Adipocyte (in vitro differentiated cells): ENCODE results near the gene ST8SIA1.

Source experiments
- DNase-seq: peaks from one replicate; pipeline ENCODE4 v3.0.0-alpha.2; 2015; ENCODE audit warnings: low read depth
- H3K27me3 ChIP-seq: replicated peaks from 2 replicates; pipeline ENCODE4 v1.7.0; 2013; ENCODE audit warnings: mild to moderate bottlenecking, low read length, moderate library complexity; ENCODE audit not compliant: control insufficient read depth, insufficient read depth
- H3K36me3 ChIP-seq: 2 replicates; pipeline ENCODE4 v1.7.0; 2013; ENCODE audit warnings: low read length, mild to moderate bottlenecking, moderate library complexity; ENCODE audit not compliant: control insufficient read depth, insufficient read depth, severe bottlenecking
- H3K4me1 ChIP-seq: 2 replicates; pipeline ENCODE4 v1.7.0; 2013; ENCODE audit warnings: mild to moderate bottlenecking, low read length, moderate library complexity; ENCODE audit not compliant: control insufficient read depth, insufficient read depth
- H3K4me3 ChIP-seq: 2 replicates; pipeline ENCODE4 v1.7.0; 2013; ENCODE audit warnings: mild to moderate bottlenecking, low read length, moderate library complexity
- H3K9ac ChIP-seq: 2 replicates; pipeline ENCODE4 v1.7.0; 2013; ENCODE audit warnings: mild to moderate bottlenecking, low read length, moderate library complexity
- H3K9me3 ChIP-seq: 2 replicates; pipeline ENCODE4 v1.7.0; 2013; ENCODE audit warnings: mild to moderate bottlenecking, low read length, moderate library complexity; ENCODE audit not compliant: control insufficient read depth

ST8SIA1 gene

GRCh38 chr12:22306311-22306710 is 28.2 kb downstream of the ST8SIA1 start:
- Histone ChIP-seq H3K9ac (no peak overlapping the region), H3K4me1 (no peaks in the 10 kb centered on the region), H3K4me3 (no peak overlapping the region), H3K36me3 (no peaks in the 10 kb centered on the region), H3K9me3 (peaks cover 10% of the 10 kb centered on the region), H3K27me3 (no peaks in the 10 kb centered on the region)
- DNase-seq = no peak

DNA sequence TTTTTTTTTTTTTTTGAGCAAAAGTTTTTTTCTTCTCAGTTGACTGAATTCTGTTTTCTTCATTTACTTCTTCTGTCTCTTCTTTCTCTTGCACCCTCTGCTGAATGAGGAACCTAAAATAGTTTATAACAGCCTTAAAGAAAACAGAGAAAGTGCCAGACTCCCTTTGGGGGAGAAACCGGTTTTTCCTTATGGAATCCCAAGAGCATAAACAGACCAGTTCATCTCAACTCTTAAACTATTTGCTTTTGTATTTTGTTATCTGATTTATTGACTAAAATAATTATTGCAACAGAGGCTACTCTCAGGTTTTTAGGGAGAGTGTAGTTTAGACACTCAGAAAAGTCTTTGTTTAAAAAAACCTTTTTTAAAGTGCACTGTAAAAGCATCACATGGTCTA is 30.2 kb downstream of the ST8SIA1 start:
- Histone ChIP-seq H3K27me3 (no peaks in the 10 kb centered on the region), H3K9me3 (peaks cover 25% of the 10 kb centered on the region), H3K9ac (no peak overlapping the region), H3K4me3 (no peak overlapping the region), H3K36me3 (no peaks in the 10 kb centered on the region), H3K4me1 (no peaks in the 10 kb centered on the region)
- DNase-seq = no peak

DNA sequence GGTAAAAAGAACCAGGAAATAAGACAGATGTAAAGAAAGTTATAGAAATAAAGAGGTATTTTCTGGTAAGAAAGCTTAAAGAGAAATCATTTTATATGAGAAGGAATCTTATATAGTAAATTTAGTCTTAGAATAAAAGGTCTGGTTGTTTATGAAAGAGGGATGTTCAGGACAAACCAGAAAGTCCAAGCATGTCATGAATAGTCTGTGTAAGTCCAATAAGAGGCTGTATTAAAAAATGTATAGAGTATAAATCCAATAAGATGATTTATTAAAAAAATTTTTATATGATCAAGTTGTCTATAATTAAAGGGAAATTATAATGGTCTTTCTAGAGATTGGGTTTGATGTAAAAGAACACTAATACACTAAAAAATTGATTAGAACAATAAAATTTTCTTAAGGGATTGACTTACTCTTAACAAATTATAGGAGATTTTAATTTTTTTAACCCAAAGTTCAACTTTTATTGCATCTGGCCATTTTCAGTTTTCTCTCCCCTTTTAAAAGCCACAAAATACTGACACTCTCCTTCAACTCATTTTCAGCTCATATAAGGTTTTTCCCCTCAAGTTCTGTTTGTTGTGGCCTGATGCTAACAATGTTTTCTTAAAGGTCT is 35.1 kb downstream of the ST8SIA1 start:
- DNase-seq = no peak

GRCh38 chr12:22289250-22289649 is 45.3 kb downstream of the ST8SIA1 start:
- Histone ChIP-seq H3K9ac (no peak overlapping the region), H3K4me3 (no peak overlapping the region), H3K9me3 (no peaks in the 10 kb centered on the region), H3K4me1 (peaks cover 26% of the 10 kb centered on the region), H3K36me3 (no peaks in the 10 kb centered on the region), H3K27me3 (no peaks in the 10 kb centered on the region)
- DNase-seq = no peak

More for the DNA sequence above, 35.1 kb downstream of the ST8SIA1 start:
- no peak overlapping the region for H3K9ac ChIP-seq
- H3K27me3 ChIP-seq = no peaks in the 10 kb centered on the region
- H3K36me3 ChIP-seq = no peaks in the 10 kb centered on the region
- H3K4me1 ChIP-seq = no peaks in the 10 kb centered on the region
- no peak overlapping the region for H3K4me3 ChIP-seq
- H3K9me3 ChIP-seq = peaks cover 26% of the 10 kb centered on the region

DNA sequence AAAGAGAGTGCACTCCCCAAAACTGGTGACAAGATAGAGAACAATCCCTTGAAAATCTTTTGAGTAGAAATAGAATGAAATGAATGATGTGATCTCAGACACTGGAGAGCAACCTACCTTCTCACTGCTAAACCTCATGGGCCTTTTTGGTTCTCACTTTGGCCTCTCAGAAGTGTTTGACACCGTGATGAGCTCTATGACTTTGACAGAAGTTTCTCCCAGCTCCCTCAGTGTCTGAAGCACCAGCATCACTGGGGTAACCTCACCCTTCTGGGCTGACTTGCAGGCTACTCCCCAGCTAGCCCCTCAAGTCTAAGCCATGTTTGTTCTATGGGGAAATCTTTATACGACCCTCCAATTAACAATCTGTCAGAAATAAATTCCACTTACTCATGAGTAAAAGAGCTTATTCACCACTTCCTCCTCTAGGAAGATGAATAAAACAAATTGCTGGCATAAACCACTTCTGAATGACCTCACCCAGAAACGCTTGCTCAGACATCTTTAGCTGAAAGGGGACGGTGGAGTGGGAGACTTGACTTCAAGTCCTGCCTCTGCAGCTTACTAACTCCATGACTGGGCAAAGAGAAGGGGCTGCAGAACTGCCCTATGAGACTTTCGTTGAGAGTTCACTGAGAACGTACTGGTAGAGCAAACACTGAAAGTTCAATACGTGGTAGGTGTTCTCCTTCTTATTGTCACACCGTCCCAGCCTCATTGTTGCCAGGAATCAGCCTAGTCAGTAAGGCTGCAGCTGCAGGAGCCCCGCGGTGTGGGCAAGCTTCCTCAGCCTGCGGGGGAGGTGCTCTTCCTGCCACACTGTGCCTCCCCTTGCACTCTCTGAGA is 46.5 kb downstream of the ST8SIA1 start:
- Histone ChIP-seq H3K4me1 (peaks cover 33% of the 10 kb centered on the region), H3K27me3 (no peaks in the 10 kb centered on the region), H3K4me3 (no peak overlapping the region), H3K9ac (no peak overlapping the region), H3K36me3 (no peaks in the 10 kb centered on the region), H3K9me3 (no peaks in the 10 kb centered on the region)
- no peak for DNase-seq

GRCh38 chr12:22287101-22287500 is 47.4 kb downstream of the ST8SIA1 start:
- Histone ChIP-seq H3K36me3 (no peaks in the 10 kb centered on the region), H3K27me3 (no peaks in the 10 kb centered on the region), H3K9me3 (no peaks in the 10 kb centered on the region), H3K4me1 (peaks cover 42% of the 10 kb centered on the region), H3K9ac (no peak overlapping the region), H3K4me3 (no peak overlapping the region)
- DNase-seq = no peak

DNA sequence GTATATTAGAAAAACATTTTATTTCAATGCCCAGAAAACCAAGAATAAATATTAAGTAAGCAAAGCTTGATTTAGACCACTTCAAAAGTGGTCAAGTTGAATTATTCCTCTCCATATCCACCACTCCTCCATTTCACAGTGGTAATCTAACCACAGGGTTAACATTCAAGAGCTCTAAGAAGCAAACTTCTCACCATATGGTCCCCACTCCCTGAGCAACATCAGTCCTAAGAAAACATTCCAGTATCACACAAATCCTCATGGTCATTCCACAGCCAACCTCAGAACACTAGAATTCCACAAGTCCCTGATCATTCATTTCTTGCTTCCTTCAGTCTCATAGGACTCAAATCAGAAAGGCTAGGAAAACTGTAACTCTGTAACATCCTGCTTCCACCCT is 47.9 kb downstream of the ST8SIA1 start:
- Histone ChIP-seq H3K9me3 (no peaks in the 10 kb centered on the region), H3K27me3 (no peaks in the 10 kb centered on the region), H3K9ac (no peak overlapping the region), H3K4me3 (no peak overlapping the region), H3K4me1 (peaks cover 44% of the 10 kb centered on the region), H3K36me3 (no peaks in the 10 kb centered on the region)
- peak; percentile 75 for DNase-seq

DNA sequence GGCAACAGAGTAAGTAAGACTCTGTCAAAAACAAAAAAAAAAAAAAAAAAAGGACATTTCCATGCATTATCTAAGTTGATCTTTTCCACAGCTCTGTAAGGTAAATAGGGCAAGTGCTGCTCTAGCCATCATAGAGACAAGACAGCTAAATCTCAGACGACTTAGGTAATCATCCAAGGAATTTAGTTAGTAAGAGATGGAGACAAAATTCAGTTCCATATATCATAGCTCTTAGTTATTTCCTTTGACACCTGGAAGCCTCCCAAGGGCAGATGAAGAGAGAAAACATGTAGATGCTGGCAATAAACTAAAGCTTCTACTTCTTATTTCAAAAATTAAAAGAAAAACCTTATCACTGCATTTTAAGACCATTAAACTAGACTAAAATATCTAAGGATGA is 48.7 kb downstream of the ST8SIA1 start:
- H3K4me1 ChIP-seq = peaks cover 44% of the 10 kb centered on the region
- no peak for DNase-seq
- H3K27me3 ChIP-seq = no peaks in the 10 kb centered on the region
- H3K9ac ChIP-seq = no peak overlapping the region
- H3K36me3 ChIP-seq = no peaks in the 10 kb centered on the region
- no peak overlapping the region for H3K4me3 ChIP-seq
- H3K9me3 ChIP-seq = no peaks in the 10 kb centered on the region

GRCh38 chr12:22284871-22285270 is 49.6 kb downstream of the ST8SIA1 start:
- Histone ChIP-seq H3K36me3 (no peaks in the 10 kb centered on the region), H3K27me3 (no peaks in the 10 kb centered on the region), H3K4me3 (no peak overlapping the region), H3K4me1 (peaks cover 44% of the 10 kb centered on the region), H3K9ac (no peak overlapping the region), H3K9me3 (no peaks in the 10 kb centered on the region)
- DNase-seq = no peak

- Histone ChIP-seq H3K36me3 (no peaks in the 10 kb centered on the region), H3K9me3 (no peaks in the 10 kb centered on the region), H3K27me3 (no peaks in the 10 kb centered on the region), H3K9ac (no peak overlapping the region), H3K4me3 (no peak overlapping the region), H3K4me1 (peaks cover 44% of the 10 kb centered on the region)
- no peak for DNase-seq
Observed at GRCh38 chr12:22283508-22283907, 51.0 kb downstream of the ST8SIA1 start.

DNA sequence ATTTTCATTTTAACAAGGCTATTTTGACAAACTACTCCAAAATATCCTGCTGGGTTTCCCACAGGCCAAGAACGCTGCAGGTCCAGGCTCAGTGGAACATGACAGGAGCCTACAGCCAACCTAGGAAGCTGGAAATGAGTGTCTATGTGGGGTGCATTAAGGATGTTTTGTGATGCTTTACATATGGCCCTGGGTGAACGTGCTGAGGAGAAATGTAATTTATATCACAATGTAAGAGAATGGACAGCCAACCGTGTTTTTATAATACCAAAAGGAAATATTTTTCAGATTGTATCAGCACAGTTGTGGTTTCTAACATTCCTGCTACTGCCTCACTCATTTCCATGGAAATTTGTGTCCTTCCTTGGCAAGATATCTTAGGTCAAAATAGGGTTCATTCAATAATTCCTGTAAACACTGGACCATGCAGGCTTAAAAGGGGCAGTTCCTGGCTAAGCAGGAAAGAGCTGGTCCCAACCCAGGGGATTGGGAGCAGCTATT is 51.5 kb downstream of the ST8SIA1 start:
- Histone ChIP-seq H3K4me3 (peak overlapping the region; percentile 67), H3K9me3 (no peaks in the 10 kb centered on the region), H3K27me3 (no peaks in the 10 kb centered on the region), H3K36me3 (no peaks in the 10 kb centered on the region), H3K9ac (peak overlapping the region; percentile 73), H3K4me1 (peaks cover 42% of the 10 kb centered on the region)
- peak; percentile 78 for DNase-seq
